HepG2 (cell line): ENCODE results near the gene SPINDOC.
A peak's percentile ranks its signal among the peaks of the same experiment; 100 is the strongest.

Experiments
- ARNT ChIP-seq: fragments of 450-650 bp; IDR thresholded peaks from 2 replicates; pipeline ENCODE4 v1.6.1; 2017
- DMAP1 ChIP-seq: IDR thresholded peaks from 2 replicates; pipeline ENCODE4 v1.6.1; 2016
- E2F5 ChIP-seq: sonication (generic); formaldehyde crosslinking; conservative IDR thresholded peaks from 2 replicates; pipeline ENCODE4 v1.4.0; 2020; ENCODE audit warnings: missing genetic modification reagents
- POLR2A ChIP-seq, 2 experiments: IDR thresholded peaks; 2 replicates each; pipeline ENCODE4 v1.6.1; 2011; ENCODE audit warnings: low read depth in 2 of 2, low read length in 2 of 2, mild to moderate bottlenecking in 1 of 2, moderate library complexity in 1 of 2; ENCODE audit not compliant: insufficient read depth in 1 of 2
- RARG ChIP-seq: sonication (generic); formaldehyde crosslinking; IDR thresholded peaks from 2 replicates; pipeline ENCODE4 v1.4.0; 2020; ENCODE audit warnings: low read depth, mild to moderate bottlenecking, missing genetic modification reagents
- ZNF329 ChIP-seq: sonication (generic); formaldehyde crosslinking; IDR thresholded peaks from 2 replicates; pipeline ENCODE4 v1.9.0; 2021; ENCODE audit warnings: low read depth, mild to moderate bottlenecking, missing genetic modification reagents
- ZNF644 ChIP-seq: IDR thresholded peaks from 2 replicates; pipeline ENCODE4 v1.6.1; 2016; ENCODE audit warnings: low read depth
- ZNF883 ChIP-seq: sonication (generic); formaldehyde crosslinking; IDR thresholded peaks from 2 replicates; pipeline ENCODE4 v1.5.1; 2020; ENCODE audit warnings: mild to moderate bottlenecking, missing genetic modification reagents; ENCODE audit errors: not compliant biosample characterization
- TF ChIP-seq, protein P1 (sequence below): sonication (generic); formaldehyde crosslinking; IDR thresholded peaks from 2 replicates; pipeline ENCODE4 v1.5.0; 2020; ENCODE audit warnings: mild to moderate bottlenecking, missing genetic modification reagents, moderate library complexity

- TF ChIP-seq RARG (CRISPR knock-in tag): no peak
- no peak for TF ChIP-seq ZNF883 (CRISPR knock-in tag)
- TF ChIP-seq, protein P1, sequence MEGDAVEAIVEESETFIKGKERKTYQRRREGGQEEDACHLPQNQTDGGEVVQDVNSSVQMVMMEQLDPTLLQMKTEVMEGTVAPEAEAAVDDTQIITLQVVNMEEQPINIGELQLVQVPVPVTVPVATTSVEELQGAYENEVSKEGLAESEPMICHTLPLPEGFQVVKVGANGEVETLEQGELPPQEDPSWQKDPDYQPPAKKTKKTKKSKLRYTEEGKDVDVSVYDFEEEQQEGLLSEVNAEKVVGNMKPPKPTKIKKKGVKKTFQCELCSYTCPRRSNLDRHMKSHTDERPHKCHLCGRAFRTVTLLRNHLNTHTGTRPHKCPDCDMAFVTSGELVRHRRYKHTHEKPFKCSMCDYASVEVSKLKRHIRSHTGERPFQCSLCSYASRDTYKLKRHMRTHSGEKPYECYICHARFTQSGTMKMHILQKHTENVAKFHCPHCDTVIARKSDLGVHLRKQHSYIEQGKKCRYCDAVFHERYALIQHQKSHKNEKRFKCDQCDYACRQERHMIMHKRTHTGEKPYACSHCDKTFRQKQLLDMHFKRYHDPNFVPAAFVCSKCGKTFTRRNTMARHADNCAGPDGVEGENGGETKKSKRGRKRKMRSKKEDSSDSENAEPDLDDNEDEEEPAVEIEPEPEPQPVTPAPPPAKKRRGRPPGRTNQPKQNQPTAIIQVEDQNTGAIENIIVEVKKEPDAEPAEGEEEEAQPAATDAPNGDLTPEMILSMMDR (CRISPR knock-in tag): peak; percentile 94
- no peak for TF ChIP-seq ZNF644
- TF ChIP-seq ZNF329 (CRISPR knock-in tag): no peak
- TF ChIP-seq ARNT: no peak
- no peak for TF ChIP-seq DMAP1 (CRISPR knock-in tag)
- no peak for TF ChIP-seq E2F5 (CRISPR knock-in tag)
- TF ChIP-seq POLR2A (IDR thresholded peaks at IDR 0.05; ENCODE audit: insufficient read depth in 1 of 2, low read depth in 2 of 2, low read length in 2 of 2): no peak
These were observed 16.7 kb downstream of the SPINDOC start for GRCh38 chr11:63829823-63830489.
